IMR-90 (cell line): ENCODE data around the gene GM2A. TPM values are rescaled to one million over a fixed set of nuclear protein-coding genes. Genes with fewer than 3 reads are reported as not detected.
"Not testable (repeated sequence)": the region's sequence is repeated elsewhere in the genome, so short reads cannot be mapped to it uniquely, and the experiment has no call there.

Source experiments
- ATAC-seq: fragments of 200-7000 bp; cut with Tn5 transposase; 2 replicates; pipeline ENCODE4 v1.9.1; 2020; ENCODE audit warnings: low read depth, mild to moderate bottlenecking, moderate library complexity
- BruUV-seq: library from RNA; stranded (reverse); fragments of 400-500 nt; replicated peaks from 2 replicates; lab custom pipeline; 2021; lab: Mats Ljungman, UMichigan
- CTCF ChIA-PET: fragments of 300-600 bp; formaldehyde crosslinking; extraction: SDS; loops from one replicate; lab custom pipeline; 2021; ENCODE audit warnings: antibody characterized with exemption; lab: Yijun Ruan, JAX
- POLR2A ChIA-PET: fragments of 300-600 bp; sonication (Branson Sonifier 250); formaldehyde crosslinking; loops from one replicate; lab custom pipeline; 2022; ENCODE audit warnings: antibody characterized with exemption; ENCODE audit not compliant: unreplicated experiment; lab: Charles Lee
- DNase-seq: peaks from one replicate; pipeline ENCODE4 v3.0.0; 2013
- H2AFZ ChIP-seq: replicated peaks from 2 replicates; pipeline ENCODE3; 2013; ENCODE audit warnings: low read length, mild to moderate bottlenecking; ENCODE audit not compliant: poor library complexity
- H2AK5ac ChIP-seq: 2 replicates; pipeline ENCODE4 v1.6.1; 2013; ENCODE audit warnings: low read depth, low read length, inconsistent platforms
- H2AK9ac ChIP-seq: replicated peaks from 2 replicates; pipeline ENCODE3; 2013; ENCODE audit warnings: mild to moderate bottlenecking, low read depth, low read length, moderate library complexity; ENCODE audit not compliant: poor library complexity
- H2BK120ac ChIP-seq: 2 replicates; pipeline ENCODE4 v1.6.1; 2013; ENCODE audit warnings: low read depth, low read length, inconsistent platforms
- H2BK15ac ChIP-seq: 3 replicates; pipeline ENCODE4 v1.6.1; 2013; ENCODE audit warnings: low read depth, low read length, inconsistent platforms
- H2BK20ac ChIP-seq: 2 replicates; pipeline ENCODE4 v1.6.1; 2013; ENCODE audit warnings: low read depth, mild to moderate bottlenecking, inconsistent platforms, low read length, moderate library complexity
- H2BK5ac ChIP-seq: 2 replicates; pipeline ENCODE4 v1.6.1; 2013; ENCODE audit warnings: mild to moderate bottlenecking, low read depth, low read length, inconsistent platforms; ENCODE audit not compliant: poor library complexity, severe bottlenecking
- H3K14ac ChIP-seq: replicated peaks from 2 replicates; pipeline ENCODE4 v1.6.1; 2013; ENCODE audit warnings: low read depth, low read length, inconsistent platforms
- H3K18ac ChIP-seq: 2 replicates; pipeline ENCODE4 v1.6.1; 2013; ENCODE audit warnings: low read depth, low read length, control low read depth
- H3K23ac ChIP-seq: 2 replicates; pipeline ENCODE4 v1.6.1; 2013; ENCODE audit warnings: low read depth, low read length, inconsistent platforms
- H3K27ac ChIP-seq: 2 replicates; pipeline ENCODE4 v1.5.1; 2013; ENCODE audit warnings: mild to moderate bottlenecking, control low read depth, low read length; ENCODE audit not compliant: insufficient read depth
- H3K27me3 ChIP-seq: 2 replicates; pipeline ENCODE4 v1.6.1; 2013; ENCODE audit warnings: low read length; ENCODE audit not compliant: control insufficient read depth, insufficient read depth
- H3K36me3 ChIP-seq: 2 replicates; pipeline ENCODE4 v1.6.1; 2013; ENCODE audit warnings: low read length, mixed read lengths; ENCODE audit not compliant: control insufficient read depth, insufficient read depth
- H3K4ac ChIP-seq: 2 replicates; pipeline ENCODE4 v1.6.1; 2013; ENCODE audit warnings: low read depth, low read length, inconsistent platforms
- H3K4me1 ChIP-seq: 2 replicates; pipeline ENCODE4 v1.6.1; 2013; ENCODE audit warnings: low read length, mixed read lengths; ENCODE audit not compliant: control insufficient read depth, insufficient read depth
- H3K4me2 ChIP-seq: 2 replicates; pipeline ENCODE4 v1.6.1; 2013; ENCODE audit warnings: low read depth, mild to moderate bottlenecking, control low read depth, low read length, moderate library complexity
- H3K4me3 ChIP-seq: 2 replicates; pipeline ENCODE4 v1.5.1; 2013; ENCODE audit warnings: low read depth, mild to moderate bottlenecking, control low read depth, low read length, moderate library complexity; ENCODE audit not compliant: insufficient read depth
- H3K56ac ChIP-seq: 2 replicates; pipeline ENCODE4 v1.6.1; 2013; ENCODE audit warnings: low read length, inconsistent platforms; ENCODE audit not compliant: insufficient read depth; ENCODE audit errors: extremely low read depth
- H3K79me1 ChIP-seq, 2 experiments: 2 replicates each; pipeline ENCODE4 v1.6.1; 2013; ENCODE audit warnings: low read length in 2 of 2, inconsistent platforms in 1 of 2, low read depth in 1 of 2
- H3K9ac ChIP-seq: 2 replicates; pipeline ENCODE4 v1.6.1; 2013; ENCODE audit warnings: low read depth, low read length, control low read depth
- H3K9me1 ChIP-seq: 2 replicates; pipeline ENCODE4 v1.6.1; 2013; ENCODE audit warnings: low read length, inconsistent platforms; ENCODE audit not compliant: insufficient read depth
- H3K9me3 ChIP-seq: 2 replicates; pipeline ENCODE4 v1.6.1; 2013; ENCODE audit warnings: low read length; ENCODE audit not compliant: control insufficient read depth, insufficient read depth
- H4K20me1 ChIP-seq: 2 replicates; pipeline ENCODE4 v1.6.1; 2013; ENCODE audit warnings: low read length, inconsistent platforms; ENCODE audit not compliant: insufficient read depth
- H4K5ac ChIP-seq: 2 replicates; pipeline ENCODE4 v1.6.1; 2013; ENCODE audit warnings: mild to moderate bottlenecking, low read depth, low read length, control low read depth
- H4K8ac ChIP-seq, 2 experiments: 2 replicates each; pipeline ENCODE4 v1.6.1; 2013; ENCODE audit warnings: low read depth in 2 of 2, low read length in 2 of 2, control low read depth in 1 of 2, inconsistent platforms in 1 of 2
- H4K91ac ChIP-seq: 2 replicates; pipeline ENCODE4 v1.6.1; 2013; ENCODE audit warnings: low read depth, low read length, inconsistent platforms; ENCODE audit not compliant: insufficient read depth
- WGBS, 2 experiments: methylation state at CpG; one replicate each; pipeline versions ENCODE4 v1.1.5 to v1.1.7; 2013; ENCODE audit warnings: missing lambda C conversion rate in 2 of 2; ENCODE audit not compliant: insufficient read length in 1 of 2; ENCODE audit errors: extremely low coverage in 2 of 2; 5-methylcytosine and 5-hydroxymethylcytosine counted together
- dilution Hi-C: fragments of 300-500 bp; cut with HindIII; formaldehyde crosslinking; loops from one replicate; pipeline ENCODE4 v1.14.3; 2018; ENCODE audit warnings: low sequenced_read_pairs; ENCODE audit not compliant: unreplicated experiment
- in situ Hi-C: fragments of 300-500 bp; cut with MboI; formaldehyde crosslinking; loops from 3 replicates; pipeline ENCODE4 v1.14.3; 2019; ENCODE audit warnings: low sequenced_read_pairs, inconsistent platforms, mixed read lengths
- intact Hi-C: fragments of 100-400 bp; cut with micrococcal nuclease; formaldehyde crosslinking; loops from 2 replicates; pipeline ENCODE4 v1.10.0; 2022
- polyA plus RNA-seq, 3 experiments: library from polyadenylated mRNA; depleted of rRNA; stranded (reverse); fragments of >200 nt; gene quantifications; 2 replicates each; pipeline ENCODE4 v1.2.3, GENCODE V29; 2012; ENCODE audit warnings: low replicate concordance in 1 of 3
- total RNA-seq: library from RNA; depleted of rRNA; stranded (reverse); fragments of >200 nt; gene quantifications from 2 replicates; pipeline ENCODE4 v1.2.3, GENCODE V29; 2012

GM2A gene
- total and polyA plus RNA-seq, 2 of the 4 experiments (the other 2 are of a cell fraction) = 13.8 to 18.5 TPM

DNA sequence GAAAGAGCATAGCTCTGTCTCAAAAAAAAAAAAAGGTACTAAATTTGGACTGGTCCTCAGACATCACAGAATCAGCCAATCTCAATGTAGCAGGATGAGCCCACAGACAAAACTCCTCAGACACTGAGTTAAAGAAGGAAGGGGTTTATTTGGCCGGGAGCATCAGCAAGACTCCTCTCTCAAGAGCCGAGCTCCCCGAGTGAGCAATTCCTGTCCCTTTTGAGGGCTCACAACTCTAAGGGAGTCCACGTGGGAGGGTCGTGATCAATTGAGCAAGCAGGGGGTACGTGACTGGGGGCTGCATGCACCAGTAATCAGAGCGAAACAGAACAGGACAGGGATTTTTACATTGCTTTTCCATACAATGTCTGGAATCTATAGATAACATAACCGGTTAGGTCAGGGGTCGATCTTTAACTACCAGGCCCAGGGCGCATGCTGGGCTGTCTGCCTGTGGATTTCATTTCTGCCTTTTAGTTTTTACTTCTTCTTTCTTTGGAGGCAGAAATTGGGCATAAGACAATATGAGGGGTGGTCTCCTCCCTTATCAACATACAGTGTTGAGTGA, 12.6 kb upstream of the GM2A start:
- CTCF ChIA-PET = interaction anchor here (0.7 kb wide), 1 partner anchor 114 kb away, joined by 3 read pairs; no protein-coding TSS in a partner anchor
- H2AK5ac ChIP-seq, H3K9me3 ChIP-seq, H2BK120ac ChIP-seq, H3K9ac ChIP-seq, H4K5ac ChIP-seq, DNase-seq, H4K8ac ChIP-seq, H3K14ac ChIP-seq, H3K4me2 ChIP-seq, H2BK20ac ChIP-seq, H2BK15ac ChIP-seq, H3K4me1 ChIP-seq, H3K18ac ChIP-seq, H4K20me1 ChIP-seq, H3K9me1 ChIP-seq, H2BK5ac ChIP-seq, H2AFZ ChIP-seq, POLR2A ChIA-PET, dilution Hi-C loops, H3K27ac ChIP-seq, in situ Hi-C loops, ATAC-seq, H2AK9ac ChIP-seq, H3K36me3 ChIP-seq, H3K56ac ChIP-seq, H3K4ac ChIP-seq, H3K23ac ChIP-seq, intact Hi-C loops, H4K91ac ChIP-seq, H3K4me3 ChIP-seq, BruUV-seq, H3K79me1 ChIP-seq: not testable (repeated sequence)
- H3K27me3 ChIP-seq = peaks cover 22% of the 10 kb centered on the region
- 47% methylated on average over 3 of the region's 10 CpGs; no CpG with 5 or more reads in 1 of the 2 experiments for WGBS, 2 experiments
